IPS-NIHi11 (cell line): Measurements from ENCODE around the gene NME2.
"Not testable (repeated sequence)": the region's sequence is repeated elsewhere in the genome, so short reads cannot be mapped to it uniquely, and the experiment has no call there.

Experiments
- DNase-seq: peaks from one replicate; pipeline ENCODE4 v3.0.0; 2012; ENCODE audit warnings: mixed read lengths, low spot score

Gene NME2

GRCh38 chr17:51153210-51154072, 12.8 kb upstream of the NME2 start, which contains the start of gene NME1:
Gene NME1 (plus strand): TSS chr17:51153559. CDS start chr17:51155655, 2,096 bp downstream.
- DNase-seq: peak; percentile 92

GRCh38 chr17:51154176-51154575, 12.0 kb upstream of the NME2 start:
- no peak for DNase-seq

GRCh38 chr17:51155416-51155815, 10.8 kb upstream of the NME2 start:
- DNase-seq: no peak

DNA sequence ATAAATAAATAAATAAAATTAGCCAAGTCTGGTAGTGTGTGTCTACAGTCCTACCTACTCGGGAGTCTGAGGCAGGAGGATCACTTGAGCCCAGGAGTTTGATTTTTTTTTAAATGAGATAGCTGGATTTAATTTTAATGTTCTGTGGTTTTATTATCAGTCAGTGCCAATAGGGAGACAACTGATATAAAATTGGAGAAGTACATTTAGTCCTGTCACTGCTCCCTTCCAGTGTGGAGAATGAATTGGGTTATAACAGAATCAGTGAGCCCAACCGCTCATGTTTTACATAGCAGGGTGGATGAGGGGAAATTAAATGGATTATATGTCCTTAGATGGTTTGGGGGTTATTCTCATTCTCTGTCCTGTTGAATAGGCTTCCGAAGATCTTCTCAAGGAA, 6.6 kb upstream of the NME2 start:
- DNase-seq: no peak

- DNase-seq: no peak
Observed at GRCh38 chr17:51161541-51161940, 4.7 kb upstream of the NME2 start.

DNA sequence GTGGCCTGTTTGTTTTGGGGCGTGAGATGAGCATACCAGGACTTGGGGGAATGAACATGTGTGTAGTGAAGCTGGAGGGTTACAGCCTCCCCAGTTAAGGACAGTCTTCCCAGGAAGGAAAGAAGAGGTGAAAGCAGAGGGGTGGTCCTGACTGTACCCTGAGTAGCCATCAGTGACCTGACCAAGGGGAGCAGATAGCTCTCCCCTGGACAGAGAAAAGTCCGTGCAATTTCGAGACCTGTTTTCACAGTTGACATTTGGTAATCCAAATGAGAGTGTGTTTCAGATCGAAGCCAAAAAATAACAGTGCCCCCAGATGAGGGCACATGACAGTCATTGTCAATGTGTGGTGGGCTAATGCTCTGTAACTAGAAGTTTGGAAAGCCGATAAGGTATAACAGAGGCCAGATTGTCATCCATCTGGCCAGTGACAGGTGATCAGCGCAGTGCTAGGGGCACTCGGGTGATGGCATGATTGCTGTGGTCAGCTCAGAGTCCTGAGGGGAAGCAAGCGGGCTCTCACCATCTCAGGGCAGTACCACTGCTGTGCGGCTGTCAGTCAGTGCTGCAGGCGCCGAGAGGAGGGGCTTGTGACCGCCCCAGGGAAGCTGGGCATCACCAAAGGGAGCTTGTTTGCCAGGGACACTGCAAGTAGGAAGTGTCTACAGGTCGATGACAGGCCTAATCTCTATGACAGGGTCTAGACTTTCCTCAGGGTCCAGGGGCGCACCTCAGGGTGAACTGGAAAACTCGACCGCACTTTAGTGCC, 1.1 kb upstream of the NME2 start:
- DNase-seq: no peak

DNA sequence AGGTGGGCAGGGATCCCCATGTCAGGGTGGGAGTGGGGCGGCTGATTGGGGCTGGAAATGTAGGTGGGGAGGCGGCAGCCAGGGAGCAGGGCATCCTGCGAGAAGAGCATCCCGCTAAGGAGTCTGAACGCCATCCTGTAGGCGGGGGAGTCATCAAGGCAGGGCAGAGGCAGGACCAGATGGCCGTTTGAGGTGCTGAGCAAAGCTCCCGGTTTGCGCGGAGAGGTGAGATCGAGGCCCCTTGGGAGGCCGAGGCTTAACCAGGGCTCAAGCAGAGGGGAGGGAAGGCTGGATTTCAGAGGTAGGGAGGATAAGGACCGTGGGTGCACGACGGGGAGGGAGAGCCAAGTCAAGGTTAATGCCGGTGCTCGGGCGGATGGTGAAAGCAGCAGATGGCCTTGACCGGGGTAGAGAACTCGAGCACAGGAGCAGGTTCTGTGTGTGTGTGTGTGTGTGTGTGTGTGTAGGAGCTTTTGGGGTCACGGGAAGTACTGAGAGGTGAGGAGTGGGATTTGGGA, 472 bp upstream of the NME2 start:
- DNase-seq: peak; percentile 47

DNA sequence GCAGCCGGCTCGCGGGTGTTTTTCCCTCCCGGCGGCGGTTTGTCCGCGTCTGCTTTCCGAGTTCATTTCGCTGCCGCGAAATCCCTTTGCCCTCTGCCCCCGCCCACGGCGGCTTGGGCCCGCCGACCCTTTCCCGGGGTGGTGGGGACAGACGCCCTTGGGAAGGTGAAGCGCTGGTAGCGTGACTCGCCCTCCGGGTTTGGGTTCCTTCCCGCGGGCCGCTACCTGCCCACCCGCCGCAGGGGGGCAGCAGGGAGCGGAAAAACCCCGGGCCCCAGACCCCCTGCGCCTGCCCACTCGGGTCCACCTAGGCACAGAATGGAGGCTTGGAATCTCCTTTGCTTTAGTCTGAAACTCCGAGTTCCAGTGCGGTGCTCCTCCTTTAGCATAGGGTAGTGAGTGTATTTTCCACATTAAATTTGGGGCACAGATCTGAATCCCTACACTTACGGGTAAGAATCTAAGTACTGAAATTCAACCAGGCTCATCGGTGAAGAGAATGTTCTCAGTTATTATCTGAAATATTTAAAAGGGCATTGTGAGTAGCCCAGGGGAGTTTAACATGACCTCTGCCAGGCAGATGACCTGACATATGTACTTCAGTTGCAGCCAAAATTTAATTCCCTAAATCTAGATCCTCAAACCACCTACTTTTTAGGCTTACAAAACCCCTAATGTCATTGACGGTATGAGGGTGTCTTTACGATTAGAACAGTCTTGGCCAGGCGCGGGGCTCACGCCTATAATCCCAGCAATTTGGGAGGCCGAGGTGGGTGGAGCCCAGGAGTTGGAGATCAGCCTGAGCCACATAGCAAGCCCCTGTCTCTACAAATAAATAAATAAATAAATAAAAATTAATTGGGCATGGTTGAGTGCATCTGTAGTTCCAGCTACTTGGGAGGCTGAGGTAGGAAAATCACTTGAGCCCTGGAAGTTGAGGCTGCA, 1.0 kb downstream of the NME2 start:
- peak; percentile 93 for DNase-seq

GRCh38 chr17:51169340-51169739, 3.1 kb downstream of the NME2 start:
- no peak for DNase-seq

- DNase-seq: no peak
Observed at GRCh38 chr17:51170736-51171135, 4.5 kb downstream of the NME2 start.

DNA sequence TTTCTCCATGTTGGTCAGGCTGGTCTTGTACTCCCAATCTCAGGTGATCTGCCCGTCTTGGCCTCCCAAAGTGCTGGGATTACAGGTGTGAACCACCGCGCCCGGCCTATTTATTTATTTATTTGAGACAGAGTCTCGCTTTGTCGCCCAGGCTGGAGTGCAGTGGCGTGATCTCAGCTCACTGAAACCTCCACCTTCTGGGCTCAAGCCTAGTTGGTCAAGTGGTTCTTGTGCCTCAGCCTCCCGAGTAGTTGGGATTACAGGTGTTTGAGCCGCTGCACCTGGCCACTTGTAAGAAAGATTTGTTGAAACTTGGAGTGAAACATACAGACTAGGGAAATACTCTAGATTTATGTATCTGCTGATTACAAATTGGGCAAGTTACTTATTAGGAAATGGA, 5.8 kb downstream of the NME2 start:
- not testable (repeated sequence) for DNase-seq

- no peak for DNase-seq
Observed at GRCh38 chr17:51180486-51180885, 14.3 kb downstream of the NME2 start.

DNA sequence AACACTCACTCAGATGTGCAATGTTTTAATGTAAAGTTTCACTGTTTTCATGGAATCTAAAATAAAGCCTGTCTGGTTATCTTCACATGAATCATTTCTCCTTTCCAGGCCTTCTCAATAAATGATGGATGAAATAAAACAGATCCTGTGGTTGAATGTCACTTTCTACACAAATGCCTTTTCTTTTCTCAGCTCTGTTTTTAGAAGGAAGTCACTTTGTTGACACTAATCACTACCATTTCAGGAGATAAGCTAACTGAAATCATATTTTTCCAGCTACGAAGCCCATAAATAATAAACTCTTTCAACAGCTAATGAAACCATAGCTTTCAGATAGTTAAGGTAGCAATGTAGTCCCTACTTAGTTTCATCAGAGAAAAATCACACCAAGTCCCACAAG, 17.9 kb downstream of the NME2 start:
- no peak for DNase-seq

DNA sequence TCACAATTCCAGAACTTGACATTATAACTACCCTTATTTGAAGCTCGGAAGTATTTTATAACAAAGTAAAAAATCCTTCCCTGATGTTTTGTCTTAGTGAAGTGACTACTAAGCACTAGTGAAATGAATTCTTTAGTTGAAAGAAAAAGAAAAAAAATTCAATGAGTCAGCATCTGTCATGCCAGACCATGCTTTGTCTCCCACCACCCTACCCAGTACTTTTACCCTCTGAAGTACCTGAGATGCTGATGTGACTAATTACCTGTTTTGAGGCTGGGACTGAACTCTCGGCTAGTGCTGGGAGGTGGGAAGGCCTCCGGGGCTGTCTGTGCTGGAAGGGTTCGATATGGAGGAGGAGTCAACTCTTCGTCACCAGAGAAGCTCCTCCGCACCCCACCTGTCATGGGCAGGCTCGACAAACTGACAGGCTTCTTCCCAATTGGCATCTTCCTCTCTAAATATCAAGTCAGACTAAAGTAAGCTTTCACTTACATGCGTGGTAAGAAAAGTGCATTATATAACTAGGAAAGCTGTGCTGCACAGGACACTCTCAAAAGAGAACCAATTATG, 19.6 kb downstream of the NME2 start:
- DNase-seq: no peak

- DNase-seq: no peak
Observed at GRCh38 chr17:51188271-51188833, 22.1 kb downstream of the NME2 start.

- DNase-seq: no peak
Observed at GRCh38 chr17:51189162-51189561, 23.0 kb downstream of the NME2 start.

- DNase-seq: no peak
Observed at GRCh38 chr17:51189628-51190027, 23.4 kb downstream of the NME2 start.

DNA sequence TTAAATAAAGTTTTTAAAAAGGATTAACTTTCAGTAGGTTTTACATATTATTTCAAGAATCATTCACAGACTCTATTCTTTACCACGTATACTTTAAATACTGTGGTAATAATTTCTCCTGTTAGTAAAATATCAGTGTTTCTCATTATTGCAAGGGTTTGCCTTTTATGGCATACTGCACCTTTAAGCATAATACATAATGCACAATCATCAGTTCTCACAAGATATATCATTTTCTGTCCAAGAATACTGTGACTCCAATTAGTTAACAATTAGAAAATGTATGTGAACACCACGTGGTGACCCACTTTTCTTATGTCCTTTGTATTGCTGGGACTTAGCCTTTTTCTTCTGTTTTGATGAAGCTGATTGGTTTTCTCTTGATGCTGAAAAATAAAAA, 25.7 kb downstream of the NME2 start:
- no peak for DNase-seq

- DNase-seq: no peak
Observed at GRCh38 chr17:51197754-51198153, 31.5 kb downstream of the NME2 start.

- DNase-seq: no peak
Observed at GRCh38 chr17:51200295-51200694, 34.1 kb downstream of the NME2 start.

GRCh38 chr17:51200846-51201245, 34.6 kb downstream of the NME2 start:
- no peak for DNase-seq
